Measurements from ENCODE around the gene KCNMB1. TPM values are rescaled to one million over a fixed set of nuclear protein-coding genes. Genes with fewer than 3 reads are reported as not detected.

Gene KCNMB1
- total RNA-seq (2014; rRNA removed; shearing (Covaris generic); ENCODE audit: low replicate concordance) = 0.14 TPM in 1 of 2 replicates, not detected in the other

GRCh38 chr5:170388818-170389549 is at the start of gene KCNMB1:
TSS of gene KCNMB1 (minus strand) at chr5:170389367. CDS start at chr5:170385447, 3,920 bp downstream.
- in situ Hi-C loops (cut with HindIII; ENCODE audit: low pct_unique_long_range_greater_than_20kb, low sequenced_read_pairs) = no loop called here
- DNase-seq (ENCODE audit: low read depth) = no peak

- DNase-seq (ENCODE audit: low read depth) = no peak
- in situ Hi-C loops (cut with HindIII; ENCODE audit: low pct_unique_long_range_greater_than_20kb, low sequenced_read_pairs) = no loop called here
Measured at GRCh38 chr5:170438581-170438980, 49.4 kb upstream of the KCNMB1 start.

GRCh38 chr5:170437621-170438375 is 48.6 kb upstream of the KCNMB1 start:
- in situ Hi-C loops (cut with HindIII; ENCODE audit: low pct_unique_long_range_greater_than_20kb, low sequenced_read_pairs) = no loop called here
- DNase-seq (ENCODE audit: low read depth) = no peak

- no peak for DNase-seq (ENCODE audit: low read depth)
- in situ Hi-C loops (cut with HindIII; ENCODE audit: low pct_unique_long_range_greater_than_20kb, low sequenced_read_pairs) = no loop called here
Measured at GRCh38 chr5:170436335-170436734, 47.2 kb upstream of the KCNMB1 start.

- peak; percentile 62 for DNase-seq (ENCODE audit: low read depth)
- in situ Hi-C loops (cut with HindIII; ENCODE audit: low pct_unique_long_range_greater_than_20kb, low sequenced_read_pairs) = no loop called here
Measured at GRCh38 chr5:170434966-170435605, 45.9 kb upstream of the KCNMB1 start.

GRCh38 chr5:170432669-170433068 is 43.5 kb upstream of the KCNMB1 start:
- no peak for DNase-seq (ENCODE audit: low read depth)
- in situ Hi-C loops (cut with HindIII; ENCODE audit: low pct_unique_long_range_greater_than_20kb, low sequenced_read_pairs) = no loop called here

GRCh38 chr5:170431571-170431970 is 42.4 kb upstream of the KCNMB1 start:
- in situ Hi-C loops (cut with HindIII; ENCODE audit: low pct_unique_long_range_greater_than_20kb, low sequenced_read_pairs) = no loop called here
- no peak for DNase-seq (ENCODE audit: low read depth)

GRCh38 chr5:170430866-170431437 is 41.8 kb upstream of the KCNMB1 start:
- in situ Hi-C loops (cut with HindIII; ENCODE audit: low pct_unique_long_range_greater_than_20kb, low sequenced_read_pairs) = no loop called here
- DNase-seq (ENCODE audit: low read depth) = no peak

GRCh38 chr5:170430256-170430655 is 41.1 kb upstream of the KCNMB1 start:
- DNase-seq (ENCODE audit: low read depth) = no peak
- in situ Hi-C loops (cut with HindIII; ENCODE audit: low pct_unique_long_range_greater_than_20kb, low sequenced_read_pairs) = no loop called here

- in situ Hi-C loops (cut with HindIII; ENCODE audit: low pct_unique_long_range_greater_than_20kb, low sequenced_read_pairs) = no loop called here
- no peak for DNase-seq (ENCODE audit: low read depth)
Measured at GRCh38 chr5:170429014-170429413, 39.8 kb upstream of the KCNMB1 start.

- in situ Hi-C loops (cut with HindIII; ENCODE audit: low pct_unique_long_range_greater_than_20kb, low sequenced_read_pairs) = no loop called here
- no peak for DNase-seq (ENCODE audit: low read depth)
Measured at GRCh38 chr5:170427672-170428236, 38.6 kb upstream of the KCNMB1 start.

GRCh38 chr5:170426786-170427185 is 37.6 kb upstream of the KCNMB1 start:
- DNase-seq (ENCODE audit: low read depth) = no peak
- in situ Hi-C loops (cut with HindIII; ENCODE audit: low pct_unique_long_range_greater_than_20kb, low sequenced_read_pairs) = no loop called here

GRCh38 chr5:170426149-170426767 is 37.1 kb upstream of the KCNMB1 start:
- in situ Hi-C loops (cut with HindIII; ENCODE audit: low pct_unique_long_range_greater_than_20kb, low sequenced_read_pairs) = no loop called here
- no peak for DNase-seq (ENCODE audit: low read depth)

- in situ Hi-C loops (cut with HindIII; ENCODE audit: low pct_unique_long_range_greater_than_20kb, low sequenced_read_pairs) = no loop called here
- DNase-seq (ENCODE audit: low read depth) = no peak
Measured at GRCh38 chr5:170425731-170426130, 36.6 kb upstream of the KCNMB1 start.

- in situ Hi-C loops (cut with HindIII; ENCODE audit: low pct_unique_long_range_greater_than_20kb, low sequenced_read_pairs) = no loop called here
- DNase-seq (ENCODE audit: low read depth) = no peak
Measured at GRCh38 chr5:170424629-170425028, 35.5 kb upstream of the KCNMB1 start.

GRCh38 chr5:170423692-170424091 is 34.5 kb upstream of the KCNMB1 start:
- in situ Hi-C loops (cut with HindIII; ENCODE audit: low pct_unique_long_range_greater_than_20kb, low sequenced_read_pairs) = no loop called here

GRCh38 chr5:170421826-170422225 is 32.7 kb upstream of the KCNMB1 start:
- DNase-seq (ENCODE audit: low read depth) = no peak
- in situ Hi-C loops (cut with HindIII; ENCODE audit: low pct_unique_long_range_greater_than_20kb, low sequenced_read_pairs) = no loop called here

More at GRCh38 chr5:170423692-170424091, 34.5 kb upstream of the KCNMB1 start:
- DNase-seq (ENCODE audit: low read depth) = no peak

- in situ Hi-C loops (cut with HindIII; ENCODE audit: low pct_unique_long_range_greater_than_20kb, low sequenced_read_pairs) = no loop called here
Measured at GRCh38 chr5:170420806-170421412, 31.7 kb upstream of the KCNMB1 start.

More at GRCh38 chr5:170420806-170421412, 31.7 kb upstream of the KCNMB1 start:
- DNase-seq (ENCODE audit: low read depth) = peak; percentile 55
